Activated T-helper 1 cell treated with anti-CD3 and anti-CD28 coated beads, Interleukin-12 subunit alpha, Interleukin-12 subunit beta, Interleukin-2, Interleukin-4 antibody, amounts not matched to agents 30 ng/mL and 10 ng/mL and 1 ng/mL, durations not matched to agents 14 hours and 24 hours and 36 hours (primary cell): ENCODE results near the gene PTP4A2. TPM values are rescaled to one million over a fixed set of nuclear protein-coding genes. Genes with fewer than 3 reads are reported as not detected.
A peak's percentile ranks its signal among the peaks of the same experiment; 100 is the strongest.

Experiments
- DNase-seq: peaks from one replicate; pipeline ENCODE4 v3.0.0; 2021; ENCODE audit warnings: low spot score
- H3K27ac Mint-ChIP-seq: one replicate; pipeline ENCODE4 v1.8.0; 2021; ENCODE audit warnings: mild to moderate bottlenecking, mixed read lengths
- H3K27me3 Mint-ChIP-seq: one replicate; pipeline ENCODE4 v1.8.0; 2022; ENCODE audit warnings: mild to moderate bottlenecking, moderate library complexity, mixed read lengths; ENCODE audit not compliant: insufficient read depth
- H3K36me3 Mint-ChIP-seq: one replicate; pipeline ENCODE4 v1.8.0; 2021; ENCODE audit warnings: low read depth, mixed read lengths
- H3K4me1 Mint-ChIP-seq: one replicate; pipeline ENCODE4 v1.8.0; 2021; ENCODE audit warnings: low read depth, mixed read lengths
- H3K4me3 Mint-ChIP-seq: one replicate; pipeline ENCODE4 v1.8.0; 2021; ENCODE audit warnings: mild to moderate bottlenecking, moderate library complexity, mixed read lengths
- H3K9me3 Mint-ChIP-seq: one replicate; pipeline ENCODE4 v1.8.0; 2021; ENCODE audit warnings: mixed read lengths
- intact Hi-C: fragments of 100-400 bp; cut with micrococcal nuclease; formaldehyde crosslinking; loops from one replicate; pipeline ENCODE4 v1.15.1; 2024
- total RNA-seq: library from RNA; stranded (reverse); gene quantifications from 2 replicates; pipeline ENCODE4 v1.2.3, GENCODE V29; 2022

The PTP4A2 gene
- total RNA-seq: 390 and 421 TPM in 2 replicates

GRCh38 chr1:31938184-31938975 lies at the start of gene PTP4A2:
PTP4A2 (minus strand) TSS chr1:31938368; CDS start chr1:31919065, 19,303 bp downstream.
- Mint-ChIP-seq H3K27me3 (no peaks in the 10 kb centered on the region), H3K4me1 (peaks cover 63% of the 10 kb centered on the region), H3K9me3 (no peaks in the 10 kb centered on the region), H3K4me3 (peak within 1 kb of the TSS; percentile 100), H3K36me3 (peaks cover 18% of the 10 kb centered on the region), H3K27ac (peak within 1 kb of the TSS; percentile 99)
- intact Hi-C loops: loop anchor here (5.0 to 10.0 kb wide), 4 partner anchors 134 to 396 kb away; partner anchors contain the start of genes KPNA6, MARCKSL1, PEF1 and TMEM39B
- peak; percentile 88 for DNase-seq

- Mint-ChIP-seq H3K4me3 (no peak overlapping the region), H3K27me3 (no peaks in the 10 kb centered on the region), H3K27ac (no peak overlapping the region), H3K9me3 (no peaks in the 10 kb centered on the region), H3K36me3 (no peaks in the 10 kb centered on the region), H3K4me1 (peaks cover 57% of the 10 kb centered on the region)
- no peak for DNase-seq
- intact Hi-C loops: no loop called here
These were observed 49.0 kb upstream of the PTP4A2 start for GRCh38 chr1:31987135-31987619.

GRCh38 chr1:31985430-31985829 lies 47.3 kb upstream of the PTP4A2 start:
- H3K4me3 Mint-ChIP-seq: peak overlapping the region; percentile 53
- H3K4me1 Mint-ChIP-seq: peaks cover 65% of the 10 kb centered on the region
- peak overlapping the region; percentile 86 for H3K27ac Mint-ChIP-seq
- H3K36me3 Mint-ChIP-seq: no peaks in the 10 kb centered on the region
- H3K9me3 Mint-ChIP-seq: no peaks in the 10 kb centered on the region
- intact Hi-C loops: no loop called here
- DNase-seq: no peak
- H3K27me3 Mint-ChIP-seq: no peaks in the 10 kb centered on the region

- Mint-ChIP-seq H3K27ac (peak overlapping the region; percentile 86), H3K9me3 (no peaks in the 10 kb centered on the region), H3K4me3 (peak overlapping the region; percentile 53), H3K36me3 (no peaks in the 10 kb centered on the region), H3K27me3 (no peaks in the 10 kb centered on the region), H3K4me1 (peaks cover 58% of the 10 kb centered on the region)
- DNase-seq: no peak
- intact Hi-C loops: no loop called here
These were observed 46.5 kb upstream of the PTP4A2 start for GRCh38 chr1:31984419-31985347.

GRCh38 chr1:31981972-31982371 lies 43.8 kb upstream of the PTP4A2 start:
- no peaks in the 10 kb centered on the region for H3K36me3 Mint-ChIP-seq
- H3K27ac Mint-ChIP-seq: peak overlapping the region; percentile 75
- peak overlapping the region; percentile 24 for H3K4me3 Mint-ChIP-seq
- H3K9me3 Mint-ChIP-seq: no peaks in the 10 kb centered on the region
- intact Hi-C loops: no loop called here
- no peaks in the 10 kb centered on the region for H3K27me3 Mint-ChIP-seq
- peaks cover 52% of the 10 kb centered on the region for H3K4me1 Mint-ChIP-seq
- DNase-seq: peak; percentile 25

- Mint-ChIP-seq H3K9me3 (no peaks in the 10 kb centered on the region), H3K36me3 (no peaks in the 10 kb centered on the region), H3K27me3 (no peaks in the 10 kb centered on the region), H3K27ac (peak overlapping the region; percentile 75), H3K4me1 (peaks cover 47% of the 10 kb centered on the region), H3K4me3 (peak overlapping the region; percentile 53)
- no peak for DNase-seq
- intact Hi-C loops: no loop called here
These were observed 43.3 kb upstream of the PTP4A2 start for GRCh38 chr1:31981456-31981839.

GRCh38 chr1:31980835-31981455 lies 42.8 kb upstream of the PTP4A2 start:
- Mint-ChIP-seq H3K27me3 (no peaks in the 10 kb centered on the region), H3K36me3 (no peaks in the 10 kb centered on the region), H3K4me3 (peak overlapping the region; percentile 53), H3K27ac (peak overlapping the region; percentile 75), H3K4me1 (peaks cover 47% of the 10 kb centered on the region), H3K9me3 (no peaks in the 10 kb centered on the region)
- intact Hi-C loops: no loop called here
- no peak for DNase-seq

GRCh38 chr1:31978843-31979400 lies 40.8 kb upstream of the PTP4A2 start:
- Mint-ChIP-seq H3K9me3 (no peaks in the 10 kb centered on the region), H3K27ac (no peak overlapping the region), H3K36me3 (no peaks in the 10 kb centered on the region), H3K27me3 (no peaks in the 10 kb centered on the region), H3K4me1 (peaks cover 33% of the 10 kb centered on the region), H3K4me3 (no peak overlapping the region)
- no peak for DNase-seq
- intact Hi-C loops: no loop called here

- Mint-ChIP-seq H3K36me3 (no peaks in the 10 kb centered on the region), H3K27ac (no peak overlapping the region), H3K9me3 (no peaks in the 10 kb centered on the region), H3K4me1 (peaks cover 22% of the 10 kb centered on the region), H3K27me3 (no peaks in the 10 kb centered on the region), H3K4me3 (no peak overlapping the region)
- intact Hi-C loops: no loop called here
- DNase-seq: no peak
These were observed 39.4 kb upstream of the PTP4A2 start for GRCh38 chr1:31977385-31978131.

GRCh38 chr1:31976401-31976800 lies 38.2 kb upstream of the PTP4A2 start:
- Mint-ChIP-seq H3K9me3 (no peaks in the 10 kb centered on the region), H3K27ac (no peak overlapping the region), H3K4me1 (peaks cover 11% of the 10 kb centered on the region), H3K36me3 (no peaks in the 10 kb centered on the region), H3K27me3 (no peaks in the 10 kb centered on the region), H3K4me3 (no peak overlapping the region)
- intact Hi-C loops: no loop called here
- no peak for DNase-seq

GRCh38 chr1:31970873-31971272 lies 32.7 kb upstream of the PTP4A2 start:
- intact Hi-C loops: no loop called here
- Mint-ChIP-seq H3K27me3 (peaks cover 9% of the 10 kb centered on the region), H3K4me3 (no peak overlapping the region), H3K9me3 (no peaks in the 10 kb centered on the region), H3K27ac (no peak overlapping the region), H3K36me3 (no peaks in the 10 kb centered on the region), H3K4me1 (peaks cover 9% of the 10 kb centered on the region)
- no peak for DNase-seq

- H3K36me3 Mint-ChIP-seq: peaks cover 2% of the 10 kb centered on the region
- H3K27ac Mint-ChIP-seq: peak overlapping the region; percentile 86
- H3K27me3 Mint-ChIP-seq: no peaks in the 10 kb centered on the region
- DNase-seq: no peak
- H3K4me3 Mint-ChIP-seq: peak overlapping the region; percentile 51
- H3K9me3 Mint-ChIP-seq: no peaks in the 10 kb centered on the region
- H3K4me1 Mint-ChIP-seq: peaks cover 69% of the 10 kb centered on the region
- intact Hi-C loops: no loop called here
These were observed 23.4 kb upstream of the PTP4A2 start for GRCh38 chr1:31961536-31961935.
